ENCODE results near the gene DMD. TPM values are rescaled to one million over a fixed set of nuclear protein-coding genes. Genes with fewer than 3 reads are reported as not detected.

Gene DMD
- 100 to 1,000 TPM in 1 of 5 donors, 10 to 100 TPM in 4; 35.6 to 117 (median 60.3) TPM for total RNA-seq
- polyA plus RNA-seq = 1 to 10 TPM; 6.8 to 10.0 (median 8.7) TPM
- long read RNA-seq, donor 1 = 0 reads
- long read RNA-seq, donor 2 = 0 reads
- long read RNA-seq, donor 3 = 0 reads
- long read RNA-seq, donor 4 = 0 reads
- long read RNA-seq, donor 5, full-length matches to known transcripts = 1 of 1 reads
- long read RNA-seq, donor 5, partial matches to known transcripts = 0 of 1 reads
- long read RNA-seq, donor 5, other reads (novel, unspliced or antisense) = 0 of 1 reads
- long read RNA-seq, donor 6, full-length matches to known transcripts = 3 of 29 reads
- long read RNA-seq, donor 6, partial matches to known transcripts = 26 of 29 reads
- long read RNA-seq, donor 6, other reads (novel, unspliced or antisense) = 0 of 29 reads
- long read RNA-seq, donor 7 = 0 reads
- long read RNA-seq, donor 8, full-length matches to known transcripts = 1 of 1 reads
- long read RNA-seq, donor 8, partial matches to known transcripts = 0 of 1 reads
- long read RNA-seq, donor 8, other reads (novel, unspliced or antisense) = 0 of 1 reads
- long read RNA-seq, donor 9, partial matches to known transcripts = 0 of 1 reads
- long read RNA-seq, donor 9, other reads (novel, unspliced or antisense) = 0 of 1 reads
- long read RNA-seq, donor 10 = 0 reads

- peak within 1 kb of the TSS; percentile 1 to 30 (median 25) for H3K4me3 ChIP-seq
- peak in 1 of 2 donors; percentile 82 for DNase-seq
These were observed at the start of gene DMD for GRCh38 chrX:33211356-33212260. Gene DMD, minus strand, starts transcription at chrX:33211549. Its CDS starts 237 bp downstream, at chrX:33211312.

DNA sequence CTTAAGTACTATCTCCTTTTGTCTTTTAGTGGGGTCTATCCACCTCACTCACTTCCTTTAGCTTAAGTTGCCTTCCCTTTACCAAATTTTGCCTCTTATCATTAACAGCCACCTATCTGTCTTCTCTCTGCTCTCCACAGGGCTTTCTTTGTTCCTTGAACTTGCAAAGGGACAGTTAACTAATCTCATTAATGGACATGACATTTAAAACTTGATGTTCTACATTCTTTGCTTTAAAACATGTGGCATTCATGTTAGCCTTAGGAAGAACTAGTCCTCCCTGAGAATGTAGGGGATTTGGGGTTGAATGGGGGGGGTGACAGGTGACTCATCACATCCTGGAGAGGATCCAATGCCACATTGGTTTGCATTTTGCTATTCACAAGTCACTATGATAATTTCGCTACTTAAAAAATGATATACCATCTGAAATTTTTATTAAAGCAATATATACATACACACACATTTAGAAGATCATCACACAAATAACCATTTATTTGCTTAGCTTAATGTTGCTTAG lies 41.0 kb upstream of the DMD start:
- Histone ChIP-seq H3K4me1 (no peaks in the 10 kb centered on the region), H3K4me3 (no peak overlapping the region), H3K9me3 (no peaks in the 10 kb centered on the region), H3K36me3 (no peaks in the 10 kb centered on the region), H3K27me3 (no peaks in the 10 kb centered on the region), H3K27ac (no peak overlapping the region)
- no peak for TF ChIP-seq POLR2AphosphoS5 (IDR thresholded peaks at IDR 0.05)
- intact Hi-C loops (cut with DNase I; ENCODE audit: low total_unique reads) = no loop called here
- WGBS, 5 donors = 65 to 93% (median 75%) methylated on average over 1 of the region's 1 CpG
- DNase-seq = no peak

More at GRCh38 chrX:33211356-33212260, at the start of gene DMD:
- Histone ChIP-seq H3K27ac (peak within 1 kb of the TSS in 4 of 5 donors; percentile 39 to 63 (median 54)), H3K36me3 (no peaks in the 10 kb centered on the region), H3K27me3 (no peaks in the 10 kb centered on the region), H3K9me3 (no peaks in the 10 kb centered on the region), H3K4me1 (no peaks in the 10 kb centered on the region)
- 17 to 37% (median 33%) methylated on average over 6 of the region's 6 CpGs for WGBS, 5 donors
- peak; percentile 49 to 51 (median 50) for TF ChIP-seq POLR2AphosphoS5 (IDR thresholded peaks at IDR 0.05)
- no peak for TF ChIP-seq EP300 (IDR thresholded peaks at IDR 0.05)
- intact Hi-C loops (cut with DNase I; ENCODE audit: low total_unique reads) = no loop called here

- intact Hi-C loops (cut with DNase I; ENCODE audit: low total_unique reads) = no loop called here
- 68 to 90% (median 80%) methylated on average over 4 of the region's 4 CpGs for WGBS, 5 donors
- no peak for DNase-seq
These were observed 7.5 kb upstream of the DMD start for GRCh38 chrX:33218819-33219218.

DNA sequence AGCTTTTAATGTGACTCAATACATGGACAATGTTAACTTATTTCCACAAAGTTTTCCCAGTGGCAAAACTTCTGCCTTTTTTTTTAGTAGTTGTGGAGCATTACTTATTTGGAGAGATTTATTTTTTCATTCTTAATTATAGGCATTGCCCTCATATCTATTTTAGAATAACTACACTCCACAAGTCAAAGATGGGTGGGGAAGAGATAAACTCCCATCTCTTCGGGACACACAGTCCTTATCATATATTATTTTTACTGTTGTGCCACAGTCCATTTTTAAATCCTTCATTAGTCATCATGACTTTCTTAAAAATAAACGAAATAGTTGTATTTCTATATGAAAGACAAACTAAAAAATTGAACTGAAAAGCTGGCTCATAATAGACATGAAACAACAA lies 1.2 kb downstream of the DMD start:
- Histone ChIP-seq H3K9me3 (no peaks in the 10 kb centered on the region), H3K27me3 (no peaks in the 10 kb centered on the region), H3K36me3 (no peaks in the 10 kb centered on the region), H3K4me3 (peak overlapping the region; percentile 1 to 30 (median 25)), H3K27ac (peak overlapping the region in 2 of 5 donors; percentile 60 to 63), H3K4me1 (no peaks in the 10 kb centered on the region)
- no peak for DNase-seq
- WGBS, 5 donors = 38 to 48% (median 41%) methylated on average over 2 of the region's 2 CpGs
- intact Hi-C loops (cut with DNase I; ENCODE audit: low total_unique reads) = no loop called here
- TF ChIP-seq POLR2AphosphoS5 (IDR thresholded peaks at IDR 0.05) = no peak
- TF ChIP-seq, protein P1, sequence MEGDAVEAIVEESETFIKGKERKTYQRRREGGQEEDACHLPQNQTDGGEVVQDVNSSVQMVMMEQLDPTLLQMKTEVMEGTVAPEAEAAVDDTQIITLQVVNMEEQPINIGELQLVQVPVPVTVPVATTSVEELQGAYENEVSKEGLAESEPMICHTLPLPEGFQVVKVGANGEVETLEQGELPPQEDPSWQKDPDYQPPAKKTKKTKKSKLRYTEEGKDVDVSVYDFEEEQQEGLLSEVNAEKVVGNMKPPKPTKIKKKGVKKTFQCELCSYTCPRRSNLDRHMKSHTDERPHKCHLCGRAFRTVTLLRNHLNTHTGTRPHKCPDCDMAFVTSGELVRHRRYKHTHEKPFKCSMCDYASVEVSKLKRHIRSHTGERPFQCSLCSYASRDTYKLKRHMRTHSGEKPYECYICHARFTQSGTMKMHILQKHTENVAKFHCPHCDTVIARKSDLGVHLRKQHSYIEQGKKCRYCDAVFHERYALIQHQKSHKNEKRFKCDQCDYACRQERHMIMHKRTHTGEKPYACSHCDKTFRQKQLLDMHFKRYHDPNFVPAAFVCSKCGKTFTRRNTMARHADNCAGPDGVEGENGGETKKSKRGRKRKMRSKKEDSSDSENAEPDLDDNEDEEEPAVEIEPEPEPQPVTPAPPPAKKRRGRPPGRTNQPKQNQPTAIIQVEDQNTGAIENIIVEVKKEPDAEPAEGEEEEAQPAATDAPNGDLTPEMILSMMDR (IDR thresholded peaks at IDR 0.05) = no peak
- TF ChIP-seq EP300 (IDR thresholded peaks at IDR 0.05) = no peak
- no peak for TF ChIP-seq POLR2A (IDR thresholded peaks at IDR 0.05)

More at GRCh38 chrX:33218819-33219218, 7.5 kb upstream of the DMD start:
- TF ChIP-seq EP300 (IDR thresholded peaks at IDR 0.05) = no peak
- TF ChIP-seq, protein P1 (IDR thresholded peaks at IDR 0.05) = no peak
- TF ChIP-seq POLR2AphosphoS5 (IDR thresholded peaks at IDR 0.05) = no peak
- TF ChIP-seq POLR2A (IDR thresholded peaks at IDR 0.05) = no peak
- Histone ChIP-seq H3K27ac (no peak overlapping the region), H3K4me3 (no peak overlapping the region), H3K27me3 (no peaks in the 10 kb centered on the region), H3K36me3 (no peaks in the 10 kb centered on the region), H3K9me3 (no peaks in the 10 kb centered on the region), H3K4me1 (no peaks in the 10 kb centered on the region)
